Measurements from ENCODE around the gene ZDHHC14.

DNA sequence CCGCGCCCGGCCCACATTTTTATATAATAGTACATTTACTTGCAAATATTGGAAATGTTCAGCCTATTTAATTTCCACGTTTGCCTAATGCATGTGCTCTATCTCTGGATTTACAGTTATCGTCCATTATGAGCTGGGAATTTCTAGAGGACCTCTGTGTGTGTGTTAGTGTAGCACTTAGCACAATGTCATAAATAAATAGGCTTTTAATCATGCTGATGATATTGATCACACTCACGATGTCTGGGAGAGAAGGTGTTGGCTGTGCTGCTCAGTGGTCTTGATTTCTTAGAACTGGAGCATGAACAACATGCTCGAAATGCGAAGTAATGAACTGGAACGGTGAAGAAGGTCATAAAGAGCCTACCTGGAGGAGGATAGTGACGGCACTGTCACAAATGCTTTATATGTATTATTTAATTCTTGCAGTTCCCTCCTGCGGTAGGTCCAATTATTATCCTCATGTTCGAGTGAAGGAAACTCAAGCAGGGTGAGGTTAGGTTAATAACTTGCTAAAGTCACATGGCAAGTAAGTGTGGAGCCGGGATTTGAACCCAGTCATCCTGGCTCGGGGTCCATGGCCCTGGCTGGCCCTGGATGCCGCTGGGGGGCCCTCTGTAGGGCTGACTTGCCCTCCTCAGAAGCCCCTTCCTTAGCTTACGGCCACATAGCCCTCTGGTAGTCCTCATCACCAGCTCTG, 130.8 kb downstream of the ZDHHC14 start:
- TF ChIP-seq EZH2 (IDR thresholded peaks at IDR 0.05; ENCODE audit: low read length): no peak
- TF ChIP-seq, protein P1, sequence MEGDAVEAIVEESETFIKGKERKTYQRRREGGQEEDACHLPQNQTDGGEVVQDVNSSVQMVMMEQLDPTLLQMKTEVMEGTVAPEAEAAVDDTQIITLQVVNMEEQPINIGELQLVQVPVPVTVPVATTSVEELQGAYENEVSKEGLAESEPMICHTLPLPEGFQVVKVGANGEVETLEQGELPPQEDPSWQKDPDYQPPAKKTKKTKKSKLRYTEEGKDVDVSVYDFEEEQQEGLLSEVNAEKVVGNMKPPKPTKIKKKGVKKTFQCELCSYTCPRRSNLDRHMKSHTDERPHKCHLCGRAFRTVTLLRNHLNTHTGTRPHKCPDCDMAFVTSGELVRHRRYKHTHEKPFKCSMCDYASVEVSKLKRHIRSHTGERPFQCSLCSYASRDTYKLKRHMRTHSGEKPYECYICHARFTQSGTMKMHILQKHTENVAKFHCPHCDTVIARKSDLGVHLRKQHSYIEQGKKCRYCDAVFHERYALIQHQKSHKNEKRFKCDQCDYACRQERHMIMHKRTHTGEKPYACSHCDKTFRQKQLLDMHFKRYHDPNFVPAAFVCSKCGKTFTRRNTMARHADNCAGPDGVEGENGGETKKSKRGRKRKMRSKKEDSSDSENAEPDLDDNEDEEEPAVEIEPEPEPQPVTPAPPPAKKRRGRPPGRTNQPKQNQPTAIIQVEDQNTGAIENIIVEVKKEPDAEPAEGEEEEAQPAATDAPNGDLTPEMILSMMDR (optimal IDR thresholded peaks at IDR 0.05 in 1 of 3, IDR thresholded peaks at IDR 0.05 in 1 of 3, conservative IDR thresholded peaks at IDR 0.05 in 1 of 3; ENCODE audit: extremely low read depth in 1 of 3, insufficient read depth in 2 of 3, low read length in 3 of 3): no peak
